SK-N-SH (cell line): ENCODE data around the gene CMTM8. TPM values are rescaled to one million over a fixed set of nuclear protein-coding genes. Genes with fewer than 3 reads are reported as not detected.

Experiments
- CTCF ChIA-PET: fragments of 300-600, 350-600 bp; formaldehyde crosslinking; extraction: SDS; loops from one replicate; lab custom pipeline; 2021; lab: Yijun Ruan, JAX
- POLR2A ChIA-PET: fragments of 350-600 bp; sonication (Branson Sonifier 250); formaldehyde crosslinking; extraction: SDS; loops from one replicate; lab custom pipeline; 2020; ENCODE audit warnings: antibody characterized with exemption, inconsistent platforms; lab: Yijun Ruan, JAX
- DNase-seq: peaks from one replicate; pipeline ENCODE4 v3.0.0; 2012
- H2AFZ ChIP-seq: fragments of 200-600 bp; sonication (generic); 2 replicates; pipeline ENCODE4 v1.8.1; 2016; ENCODE audit warnings: antibody characterized with exemption, mild to moderate bottlenecking, low read depth
- H3F3A ChIP-seq: fragments of 200-600 bp; sonication (generic); replicated peaks from 2 replicates; pipeline ENCODE3; 2016; ENCODE audit warnings: antibody characterized with exemption, mild to moderate bottlenecking; ENCODE audit not compliant: insufficient read depth
- H3K27ac ChIP-seq, 2 experiments: fragments of 200-500 bp in 1 of 2; fragments of 200-600 bp in 1 of 2; sonication (Bioruptor generic) in 1 of 2; sonication (generic), shearing (Covaris generic) in 1 of 2; 2 replicates each; pipeline versions ENCODE4 v1.5.1 to v1.6.1; 2014 to 2016; ENCODE audit warnings: low read depth in 2 of 2, inconsistent platforms in 1 of 2, low read length in 1 of 2, mild to moderate bottlenecking in 1 of 2, mixed read lengths in 1 of 2
- H3K27me3 ChIP-seq: fragments of 200-600 bp; sonication (generic), shearing (Covaris generic); 2 replicates; pipeline ENCODE4 v1.6.1; 2016; ENCODE audit warnings: mixed run types; ENCODE audit not compliant: insufficient read depth
- H3K36me3 ChIP-seq, 2 experiments: fragments of 200-500 bp in 1 of 2; fragments of 200-600 bp in 1 of 2; sonication (Bioruptor generic) in 1 of 2; sonication (generic) in 1 of 2; replicated peaks in 1 of 2; 2 replicates each; pipeline versions ENCODE3 to v1.5.1; 2014 to 2016; ENCODE audit warnings: low read length in 1 of 2, mild to moderate bottlenecking in 1 of 2; ENCODE audit not compliant: insufficient read depth in 2 of 2, control insufficient read depth in 1 of 2
- H3K4me1 ChIP-seq, 2 experiments: fragments of 200-500 bp in 1 of 2; fragments of 200-600 bp in 1 of 2; sonication (Bioruptor generic) in 1 of 2; sonication (generic), shearing (Covaris generic) in 1 of 2; 2 replicates each; pipeline versions ENCODE4 v1.5.1 to v1.6.1; 2014 to 2016; ENCODE audit warnings: low read depth in 1 of 2, low read length in 1 of 2, mixed run types in 1 of 2; ENCODE audit not compliant: insufficient read depth in 2 of 2, control insufficient read depth in 1 of 2
- H3K4me2 ChIP-seq: fragments of 200-600 bp; sonication (generic), shearing (Covaris generic); 2 replicates; pipeline ENCODE4 v1.6.1; 2017; ENCODE audit warnings: mixed run types
- H3K4me3 ChIP-seq, 2 experiments: fragments of 200-500 bp in 1 of 2; fragments of 200-600 bp in 1 of 2; sonication (Bioruptor generic) in 1 of 2; sonication (generic), shearing (Covaris generic) in 1 of 2; 2 replicates each; pipeline versions ENCODE4 v1.5.1 to v1.8.1; 2014 to 2016; ENCODE audit warnings: low read depth in 2 of 2, inconsistent platforms in 1 of 2, low read length in 1 of 2, mild to moderate bottlenecking in 1 of 2, mixed read lengths in 1 of 2, moderate library complexity in 1 of 2
- H3K79me2 ChIP-seq: fragments of 200-600 bp; sonication (generic); 2 replicates; pipeline ENCODE4 v1.8.1; 2017; ENCODE audit warnings: mild to moderate bottlenecking; ENCODE audit not compliant: insufficient read depth
- H3K9ac ChIP-seq: fragments of 200-600 bp; sonication (generic); 2 replicates; pipeline ENCODE4 v1.6.1; 2017; ENCODE audit warnings: mixed run types
- H3K9me2 ChIP-seq: fragments of 200-600 bp; sonication (generic); 2 replicates; pipeline ENCODE4 v1.6.1; 2017; ENCODE audit warnings: mixed run types
- H3K9me3 ChIP-seq: fragments of 200-600 bp; sonication (generic); 2 replicates; pipeline ENCODE4 v1.6.1; 2017; ENCODE audit warnings: mixed run types, mild to moderate bottlenecking, moderate library complexity
- H4K20me1 ChIP-seq: fragments of 200-600 bp; sonication (generic); 2 replicates; pipeline ENCODE4 v1.6.1; 2017; ENCODE audit warnings: mild to moderate bottlenecking, mixed run types; ENCODE audit not compliant: insufficient read depth
- CHD2 ChIP-seq: fragments of 150-350 bp; IDR thresholded peaks from 2 replicates; pipeline ENCODE4 v1.6.1; 2018; ENCODE audit warnings: low read length; ENCODE audit not compliant: partially characterized antibody
- CTCF ChIP-seq: fragments of 200-600 bp; sonication (generic); IDR thresholded peaks from 2 replicates; pipeline ENCODE4 v1.6.1; 2017; ENCODE audit warnings: antibody characterized with exemption, mild to moderate bottlenecking, moderate library complexity
- ELF1 ChIP-seq: IDR thresholded peaks from 2 replicates; pipeline ENCODE4 v1.4.0; 2012
- EP300 ChIP-seq, 2 experiments: IDR thresholded peaks; 2 replicates each; pipeline versions ENCODE4 v1.4.0 to v1.6.1; 2012; ENCODE audit warnings: borderline replicate concordance in 1 of 2, low read depth in 1 of 2, low read length in 1 of 2
- FOXJ3 ChIP-seq: sonication (generic); formaldehyde crosslinking; IDR thresholded peaks from 2 replicates; pipeline ENCODE4 v1.5.1; 2020; ENCODE audit warnings: mild to moderate bottlenecking, missing genetic modification reagents
- IRF3 ChIP-seq: fragments of 150-350 bp; IDR thresholded peaks from 2 replicates; pipeline ENCODE4 v1.6.1; 2016; ENCODE audit warnings: mild to moderate bottlenecking, low read depth, low read length
- JUND ChIP-seq: IDR thresholded peaks from 2 replicates; pipeline ENCODE4 v1.4.0; 2012
- MAX ChIP-seq: IDR thresholded peaks from 2 replicates; pipeline ENCODE4 v1.4.0; 2012; ENCODE audit warnings: low read depth
- MEF2A ChIP-seq: IDR thresholded peaks from 2 replicates; pipeline ENCODE4 v1.4.0; 2012; ENCODE audit warnings: low read depth, borderline replicate concordance
- MXI1 ChIP-seq: IDR thresholded peaks from 2 replicates; pipeline ENCODE4 v1.6.1; 2012; ENCODE audit warnings: mild to moderate bottlenecking, low read depth, low read length, improper control_type of control experiment
- NFIC ChIP-seq: IDR thresholded peaks from 2 replicates; pipeline ENCODE4 v1.4.0; 2012; ENCODE audit warnings: borderline replicate concordance
- NRF1 ChIP-seq: IDR thresholded peaks from 2 replicates; pipeline ENCODE4 v1.6.1; 2012; ENCODE audit warnings: low read depth, mild to moderate bottlenecking, low read length
- RCOR1 ChIP-seq: fragments of 150-350 bp; IDR thresholded peaks from 2 replicates; pipeline ENCODE4 v1.6.1; 2017; ENCODE audit warnings: antibody characterized with exemption, low read length
- REST ChIP-seq: IDR thresholded peaks from 2 replicates; pipeline ENCODE4 v1.6.1; 2012; ENCODE audit warnings: mild to moderate bottlenecking, low read depth, low read length, moderate library complexity
- RFX5 ChIP-seq: IDR thresholded peaks from 2 replicates; pipeline ENCODE4 v1.6.1; 2012; ENCODE audit warnings: mild to moderate bottlenecking, improper control_type of control experiment, low read length
- SIN3A ChIP-seq: IDR thresholded peaks from 2 replicates; pipeline ENCODE4 v1.6.1; 2012; ENCODE audit warnings: low read depth, mild to moderate bottlenecking, low read length, moderate library complexity, borderline replicate concordance
- SMC3 ChIP-seq: IDR thresholded peaks from 2 replicates; pipeline ENCODE4 v1.6.1; 2012; ENCODE audit warnings: low read depth, low read length, improper control_type of control experiment
- TAF1 ChIP-seq: IDR thresholded peaks from 2 replicates; pipeline ENCODE4 v1.6.1; 2012; ENCODE audit warnings: low read depth, mild to moderate bottlenecking, low read length, moderate library complexity, borderline replicate concordance
- USF2 ChIP-seq: fragments of 150-350 bp; IDR thresholded peaks from 2 replicates; pipeline ENCODE4 v1.6.1; 2017; ENCODE audit warnings: antibody characterized with exemption, low read length, low read depth, borderline replicate concordance
- YY1 ChIP-seq: IDR thresholded peaks from 2 replicates; pipeline ENCODE4 v1.4.0; 2012; ENCODE audit warnings: low read depth, mild to moderate bottlenecking
- WGBS: methylation state at CpG from one replicate; pipeline ENCODE4 v1.1.6; 2017; ENCODE audit warnings: low lambda C conversion rate; 5-methylcytosine and 5-hydroxymethylcytosine counted together
- polyA plus RNA-seq, 3 experiments: library from polyadenylated mRNA; depleted of rRNA; stranded (reverse); fragments of >200 nt; gene quantifications; 2 replicates each; pipeline ENCODE4 v1.2.3, GENCODE V29; 2012

Gene CMTM8
- polyA plus RNA-seq, 1 of the 3 experiments (the other 2 are of a cell fraction): 9.7 TPM

- no peak for TF ChIP-seq USF2
- no peak for TF ChIP-seq TAF1
- TF ChIP-seq FOXJ3 (CRISPR knock-in tag): no peak
- TF ChIP-seq RCOR1: no peak
- TF ChIP-seq MEF2A: no peak
- no peak for TF ChIP-seq REST
- no peak for TF ChIP-seq ELF1
- no peak for TF ChIP-seq RFX5
- TF ChIP-seq CTCF: no peak
- no peak for TF ChIP-seq CHD2
- TF ChIP-seq NFIC: no peak
- no peak for TF ChIP-seq IRF3
- no peak for TF ChIP-seq EP300 (IDR thresholded peaks at IDR 0.05; ENCODE audit: borderline replicate concordance in 1 of 2, low read depth in 1 of 2, low read length in 1 of 2)
- no peak for TF ChIP-seq JUND
- TF ChIP-seq NRF1: no peak
- no peak for TF ChIP-seq MAX
- no peak for TF ChIP-seq SMC3
- TF ChIP-seq SIN3A: no peak
- TF ChIP-seq MXI1: no peak
- no peak for TF ChIP-seq YY1
- Histone ChIP-seq H3K36me3 (no peaks in the 10 kb centered on the region), H3K4me3 (no peak overlapping the region), H2AFZ (no peak overlapping the region), H3K79me2 (no peaks in the 10 kb centered on the region), H4K20me1 (no peaks in the 10 kb centered on the region), H3K4me2 (no peak overlapping the region), H3K27me3 (peaks cover 9% of the 10 kb centered on the region; the same call in 1 of the 2 replicates), H3K9ac (no peak overlapping the region), H3K4me1 (0 out of 4 replicates have a peak, but pooled peaks cover 0 to 8% of the 10 kb centered on the region in 2 experiments), H3K9me3 (no peaks in the 10 kb centered on the region), H3F3A (peaks cover 3% of the 10 kb centered on the region), H3K9me2 (no peaks in the 10 kb centered on the region), H3K27ac (no peak overlapping the region)
- ChIA-PET POLR2A (no interaction called here), CTCF (no interaction called here)
- no peak for DNase-seq
- 79% methylated on average over 1 of the region's 1 CpG for WGBS
Observed at GRCh38 chr3:32202496-32202895, 36.0 kb upstream of the CMTM8 start.
